ENCODE data around the gene OSTF1. TPM values are rescaled to one million over a fixed set of nuclear protein-coding genes. Genes with fewer than 3 reads are reported as not detected.

The OSTF1 gene
- total and polyA plus RNA-seq, 2 experiments from 2014 or later, result 19.2 to 34.4 TPM

DNA sequence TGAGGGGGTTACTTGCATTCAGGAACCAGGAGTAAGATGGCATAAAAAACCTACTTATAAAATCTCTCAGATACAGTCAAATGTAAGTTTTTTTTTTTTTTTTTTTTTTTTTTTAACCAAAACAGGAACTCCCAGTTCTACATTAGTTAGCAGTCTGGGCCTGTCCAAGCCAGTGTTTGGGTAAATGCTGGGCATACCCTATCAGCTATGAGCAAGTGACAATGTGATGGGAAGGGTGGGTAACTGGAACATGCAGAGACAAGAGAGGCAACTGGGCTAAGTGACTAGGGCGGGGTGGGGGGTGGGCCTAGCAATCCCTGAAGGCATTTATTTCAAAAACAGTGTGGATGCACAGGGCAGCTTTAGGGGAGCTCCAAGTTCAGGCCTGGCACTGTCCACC lies 2.7 kb upstream of the OSTF1 start:
- no peak overlapping the region for H3K27ac ChIP-seq
- TF ChIP-seq CTCF (IDR thresholded peaks at IDR 0.05; ENCODE audit: low read depth, low read length), result no peak
- H3K36me3 ChIP-seq, result no peaks in the 10 kb centered on the region
- H3K4me3 ChIP-seq, result no peak overlapping the region
- peaks cover 12% of the 10 kb centered on the region for H3K4me1 ChIP-seq (ENCODE audit: low read depth)
- H3K9me3 ChIP-seq (ENCODE audit: low read depth), result no peaks in the 10 kb centered on the region
- DNase-seq (ENCODE audit: low read depth in 1 of 2, low spot score in 1 of 2), result no peak
- H3K27me3 ChIP-seq, result no peaks in the 10 kb centered on the region

DNA sequence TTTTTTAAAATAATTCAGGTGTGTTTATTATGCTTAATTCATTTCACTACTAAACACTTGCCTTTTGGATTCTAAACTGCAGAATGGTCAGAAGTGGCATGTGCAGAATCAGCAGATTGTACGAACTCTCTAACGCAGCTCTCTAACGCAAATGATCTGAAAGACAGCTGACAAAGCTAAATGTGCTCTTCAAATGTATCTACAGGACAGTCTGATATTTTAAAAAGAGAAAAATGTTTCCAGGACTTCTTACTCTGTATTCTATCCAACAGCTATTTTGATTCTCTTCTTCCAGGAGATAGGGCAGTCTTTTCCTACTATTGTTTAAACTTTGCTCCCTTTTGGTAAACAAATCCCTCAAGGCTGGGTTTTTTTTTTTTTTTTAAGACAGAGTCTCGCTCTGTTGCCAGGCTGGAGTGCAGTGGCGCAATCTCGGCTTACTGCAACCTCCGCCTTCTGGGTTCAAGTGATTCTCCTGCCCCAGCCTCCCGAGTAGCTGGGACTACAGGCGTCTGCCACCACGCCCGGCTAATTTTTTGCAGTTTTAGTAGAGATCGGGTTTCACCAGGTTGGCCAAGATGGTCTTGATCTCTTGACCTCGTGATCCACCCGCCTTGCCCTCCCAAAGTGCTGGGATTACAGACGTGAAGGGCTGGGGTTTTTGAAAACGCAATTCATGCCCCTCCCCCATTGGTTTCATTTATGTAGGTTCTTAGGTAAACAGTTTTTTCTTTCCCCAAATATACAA lies 1.6 kb upstream of the OSTF1 start:
- H3K4me3 ChIP-seq, result peak overlapping the region; percentile 88
- no peak for DNase-seq (ENCODE audit: low read depth in 1 of 2, low spot score in 1 of 2)
- H3K4me1 ChIP-seq (ENCODE audit: low read depth), result peaks cover 18% of the 10 kb centered on the region
- no peaks in the 10 kb centered on the region for H3K27me3 ChIP-seq
- no peaks in the 10 kb centered on the region for H3K36me3 ChIP-seq
- no peak overlapping the region for H3K27ac ChIP-seq
- no peaks in the 10 kb centered on the region for H3K9me3 ChIP-seq (ENCODE audit: low read depth)
- TF ChIP-seq CTCF (IDR thresholded peaks at IDR 0.05; ENCODE audit: low read depth, low read length), result no peak

DNA sequence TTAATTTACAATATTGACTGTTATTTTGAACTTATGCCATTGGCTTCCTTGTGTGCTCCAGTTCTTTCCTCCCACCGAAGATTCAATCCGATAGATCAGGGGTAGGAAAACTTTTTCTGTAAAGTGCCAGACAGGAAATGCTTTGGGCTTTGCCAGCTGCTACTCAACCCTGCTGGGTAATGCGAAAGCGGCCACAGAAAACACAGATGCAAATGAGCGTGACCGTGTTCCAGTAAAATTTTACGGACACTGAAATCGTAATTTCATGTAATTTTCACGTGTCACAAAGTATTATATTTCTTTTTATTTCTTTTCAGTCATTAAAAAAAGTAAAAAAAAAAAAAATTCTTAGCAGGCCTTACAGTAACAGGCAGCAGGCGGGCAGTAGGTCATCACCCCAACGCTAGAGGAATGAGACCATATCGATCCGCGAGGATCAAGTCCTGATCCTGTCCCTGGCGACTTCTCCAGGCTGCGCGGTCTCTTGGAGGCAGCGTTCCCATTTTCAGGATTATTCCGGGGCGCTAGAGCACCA lies 958 bp upstream of the OSTF1 start:
- Histone ChIP-seq H3K4me1 (ENCODE audit: low read depth) (peaks cover 20% of the 10 kb centered on the region), H3K4me3 (peak overlapping the region; percentile 88), H3K27me3 (no peaks in the 10 kb centered on the region), H3K27ac (peak overlapping the region; percentile 7), H3K9me3 (ENCODE audit: low read depth) (no peaks in the 10 kb centered on the region), H3K36me3 (no peaks in the 10 kb centered on the region)
- peak; percentile 17 to 70 for DNase-seq (ENCODE audit: low read depth in 1 of 2, low spot score in 1 of 2)
- TF ChIP-seq CTCF (IDR thresholded peaks at IDR 0.05; ENCODE audit: low read depth, low read length), result no peak

- Histone ChIP-seq H3K27me3 (no peaks in the 10 kb centered on the region), H3K27ac (peak overlapping the region; percentile 71), H3K9me3 (ENCODE audit: low read depth) (no peaks in the 10 kb centered on the region), H3K4me1 (ENCODE audit: low read depth) (peaks cover 13% of the 10 kb centered on the region), H3K36me3 (no peaks in the 10 kb centered on the region), H3K4me3 (peak overlapping the region; percentile 88)
- peak; percentile 41 for TF ChIP-seq CTCF (IDR thresholded peaks at IDR 0.05; ENCODE audit: low read depth, low read length)
- peak; percentile 67 to 68 for DNase-seq (ENCODE audit: low read depth in 1 of 2, low spot score in 1 of 2)
These were observed 495 bp downstream of the OSTF1 start for GRCh38 chr9:75088646-75089372.

DNA sequence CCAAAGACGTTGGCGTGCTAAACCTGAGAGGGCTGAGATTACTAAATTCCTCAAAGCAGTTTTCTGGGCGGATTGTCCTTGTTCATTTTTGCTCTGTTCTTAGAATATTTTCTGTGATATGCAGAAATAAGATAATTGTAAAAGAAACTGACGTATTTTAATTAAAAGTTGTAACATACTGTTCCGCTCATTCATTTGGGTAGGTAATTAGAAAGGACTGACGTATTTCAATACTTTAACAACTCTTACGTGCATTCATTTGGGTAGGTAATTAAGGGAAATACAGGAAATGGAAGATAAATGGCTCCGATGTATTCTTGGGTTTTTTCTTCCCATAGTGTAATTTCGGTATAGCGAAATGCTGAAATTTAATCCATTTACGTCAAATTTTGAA lies 1.1 kb downstream of the OSTF1 start:
- peak overlapping the region; percentile 88 for H3K4me3 ChIP-seq
- H3K4me1 ChIP-seq (ENCODE audit: low read depth), result peaks cover 13% of the 10 kb centered on the region
- H3K27ac ChIP-seq, result no peak overlapping the region
- no peaks in the 10 kb centered on the region for H3K36me3 ChIP-seq
- no peak for DNase-seq (ENCODE audit: low read depth in 1 of 2, low spot score in 1 of 2)
- no peaks in the 10 kb centered on the region for H3K27me3 ChIP-seq
- TF ChIP-seq CTCF (IDR thresholded peaks at IDR 0.05; ENCODE audit: low read depth, low read length), result no peak
- no peaks in the 10 kb centered on the region for H3K9me3 ChIP-seq (ENCODE audit: low read depth)
